Panc1 (cell line): Measurements from ENCODE around the gene FOXA3.

ENCODE experiments used
- CTCF ChIP-seq: fragments of 450-650 bp; IDR thresholded peaks from 2 replicates; pipeline ENCODE4 v1.5.1; 2017; ENCODE audit warnings: mild to moderate bottlenecking
- POLR2AphosphoS5 ChIP-seq: IDR thresholded peaks from 2 replicates; pipeline ENCODE4 v1.6.1; 2012; ENCODE audit warnings: mild to moderate bottlenecking, low read depth, low read length, moderate library complexity
- REST ChIP-seq, 2 experiments: IDR thresholded peaks; 2 replicates each; pipeline ENCODE4 v1.6.1; 2011 to 2012; ENCODE audit warnings: low read depth in 2 of 2, control low read depth in 1 of 2, low read length in 1 of 2, mild to moderate bottlenecking in 1 of 2, moderate library complexity in 1 of 2; ENCODE audit not compliant: insufficient read depth in 1 of 2
- SIN3A ChIP-seq: IDR thresholded peaks from 2 replicates; pipeline ENCODE4 v1.6.1; 2012; ENCODE audit warnings: low read depth, mild to moderate bottlenecking, low read length, moderate library complexity, borderline replicate concordance; ENCODE audit not compliant: insufficient read depth
- TCF7L2 ChIP-seq: IDR thresholded peaks from 2 replicates; pipeline ENCODE4 v1.6.1; 2011; ENCODE audit warnings: mild to moderate bottlenecking, low read depth, low read length, inconsistent platforms

GRCh38 chr19:45881909-45882528 is 17.9 kb downstream of the FOXA3 start:
- no peak for TF ChIP-seq CTCF
- TF ChIP-seq TCF7L2 = no peak
- TF ChIP-seq SIN3A = no peak
- no peak for TF ChIP-seq POLR2AphosphoS5
- no peak for TF ChIP-seq REST (IDR thresholded peaks at IDR 0.05; ENCODE audit: insufficient read depth in 1 of 2, low read depth in 2 of 2, low read length in 1 of 2)
